ENCODE data around the gene BEST4.

DNA sequence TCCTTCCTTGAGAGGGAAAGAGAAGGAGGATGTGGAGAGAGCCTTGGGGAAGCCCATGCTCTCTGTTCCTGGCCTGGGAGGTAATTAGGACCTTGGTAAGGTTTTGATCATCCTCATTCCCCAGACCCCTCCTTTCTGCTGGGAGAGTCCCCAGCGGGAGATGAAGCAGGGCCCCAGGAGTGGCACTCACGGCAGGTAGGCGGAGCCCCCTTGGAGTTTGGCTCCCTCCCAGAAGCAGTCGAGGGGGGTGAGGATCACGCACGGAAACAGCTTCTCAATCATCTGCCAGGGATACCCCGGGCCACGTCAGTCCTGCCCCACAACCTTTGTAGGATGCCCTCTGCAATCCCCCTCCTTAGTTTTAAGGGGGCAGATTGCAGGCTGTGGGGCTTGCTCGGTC, 43.5 kb upstream of the BEST4 start:
- TF ChIP-seq, protein P1, sequence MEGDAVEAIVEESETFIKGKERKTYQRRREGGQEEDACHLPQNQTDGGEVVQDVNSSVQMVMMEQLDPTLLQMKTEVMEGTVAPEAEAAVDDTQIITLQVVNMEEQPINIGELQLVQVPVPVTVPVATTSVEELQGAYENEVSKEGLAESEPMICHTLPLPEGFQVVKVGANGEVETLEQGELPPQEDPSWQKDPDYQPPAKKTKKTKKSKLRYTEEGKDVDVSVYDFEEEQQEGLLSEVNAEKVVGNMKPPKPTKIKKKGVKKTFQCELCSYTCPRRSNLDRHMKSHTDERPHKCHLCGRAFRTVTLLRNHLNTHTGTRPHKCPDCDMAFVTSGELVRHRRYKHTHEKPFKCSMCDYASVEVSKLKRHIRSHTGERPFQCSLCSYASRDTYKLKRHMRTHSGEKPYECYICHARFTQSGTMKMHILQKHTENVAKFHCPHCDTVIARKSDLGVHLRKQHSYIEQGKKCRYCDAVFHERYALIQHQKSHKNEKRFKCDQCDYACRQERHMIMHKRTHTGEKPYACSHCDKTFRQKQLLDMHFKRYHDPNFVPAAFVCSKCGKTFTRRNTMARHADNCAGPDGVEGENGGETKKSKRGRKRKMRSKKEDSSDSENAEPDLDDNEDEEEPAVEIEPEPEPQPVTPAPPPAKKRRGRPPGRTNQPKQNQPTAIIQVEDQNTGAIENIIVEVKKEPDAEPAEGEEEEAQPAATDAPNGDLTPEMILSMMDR (IDR thresholded peaks at IDR 0.05; ENCODE audit: poor library complexity, severe bottlenecking), result no peak
- TF ChIP-seq EZH2 (IDR thresholded peaks at IDR 0.05; ENCODE audit: borderline replicate concordance, insufficient read depth, low read length, poor library complexity, severe bottlenecking) (no peak), EP300 (conservative IDR thresholded peaks at IDR 0.05; ENCODE audit: poor library complexity, severe bottlenecking) (no peak), MXI1 (conservative IDR thresholded peaks at IDR 0.05; ENCODE audit: poor library complexity, severe bottlenecking) (no peak)
- TF ChIP-seq, protein P2, sequence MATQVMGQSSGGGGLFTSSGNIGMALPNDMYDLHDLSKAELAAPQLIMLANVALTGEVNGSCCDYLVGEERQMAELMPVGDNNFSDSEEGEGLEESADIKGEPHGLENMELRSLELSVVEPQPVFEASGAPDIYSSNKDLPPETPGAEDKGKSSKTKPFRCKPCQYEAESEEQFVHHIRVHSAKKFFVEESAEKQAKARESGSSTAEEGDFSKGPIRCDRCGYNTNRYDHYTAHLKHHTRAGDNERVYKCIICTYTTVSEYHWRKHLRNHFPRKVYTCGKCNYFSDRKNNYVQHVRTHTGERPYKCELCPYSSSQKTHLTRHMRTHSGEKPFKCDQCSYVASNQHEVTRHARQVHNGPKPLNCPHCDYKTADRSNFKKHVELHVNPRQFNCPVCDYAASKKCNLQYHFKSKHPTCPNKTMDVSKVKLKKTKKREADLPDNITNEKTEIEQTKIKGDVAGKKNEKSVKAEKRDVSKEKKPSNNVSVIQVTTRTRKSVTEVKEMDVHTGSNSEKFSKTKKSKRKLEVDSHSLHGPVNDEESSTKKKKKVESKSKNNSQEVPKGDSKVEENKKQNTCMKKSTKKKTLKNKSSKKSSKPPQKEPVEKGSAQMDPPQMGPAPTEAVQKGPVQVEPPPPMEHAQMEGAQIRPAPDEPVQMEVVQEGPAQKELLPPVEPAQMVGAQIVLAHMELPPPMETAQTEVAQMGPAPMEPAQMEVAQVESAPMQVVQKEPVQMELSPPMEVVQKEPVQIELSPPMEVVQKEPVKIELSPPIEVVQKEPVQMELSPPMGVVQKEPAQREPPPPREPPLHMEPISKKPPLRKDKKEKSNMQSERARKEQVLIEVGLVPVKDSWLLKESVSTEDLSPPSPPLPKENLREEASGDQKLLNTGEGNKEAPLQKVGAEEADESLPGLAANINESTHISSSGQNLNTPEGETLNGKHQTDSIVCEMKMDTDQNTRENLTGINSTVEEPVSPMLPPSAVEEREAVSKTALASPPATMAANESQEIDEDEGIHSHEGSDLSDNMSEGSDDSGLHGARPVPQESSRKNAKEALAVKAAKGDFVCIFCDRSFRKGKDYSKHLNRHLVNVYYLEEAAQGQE (IDR thresholded peaks at IDR 0.05; ENCODE audit: borderline replicate concordance), result no peak

All from neural cell (in vitro differentiated cells).